Stomach (tissue), 9 donors: ENCODE data around the gene CSH1. TPM values are rescaled to one million over a fixed set of nuclear protein-coding genes. Genes with fewer than 3 reads are reported as not detected.
"Not testable (repeated sequence)": the region's sequence is repeated elsewhere in the genome, so short reads cannot be mapped to it uniquely, and the experiment has no call there.

Experiments used
- DNase-seq, 2 donors: peaks; one replicate each; pipeline versions ENCODE4 v3.0.0 to v3.0.0-alpha.2; 2013 to 2019
- H3K27ac ChIP-seq, 5 donors: fragments of 200-600 bp in 4 of 5; sonication (generic) in 4 of 5; one replicate each; pipeline ENCODE4 v1.5.1; 2013 to 2019; ENCODE audit warnings: mild to moderate bottlenecking in 1 of 5, moderate library complexity in 1 of 5
- H3K27me3 ChIP-seq, 3 donors: fragments of 200-600 bp; sonication (generic); one replicate each; pipeline ENCODE4 v1.5.1; 2017 to 2019; ENCODE audit warnings: mixed run types in 1 of 3
- H3K36me3 ChIP-seq, 4 donors: fragments of 200-600 bp; sonication (generic); 1 replicate in 3 of 4; 2 replicates in 1 of 4; pipeline ENCODE4 v1.5.1; 2016 to 2019
- H3K4me1 ChIP-seq, 4 donors: fragments of 200-600 bp; sonication (generic); one replicate each; pipeline ENCODE4 v1.5.1; 2016 to 2019
- H3K4me3 ChIP-seq, 4 donors: fragments of 200-600 bp; sonication (generic) in 3 of 4; one replicate each; pipeline ENCODE4 v1.5.1; 2016 to 2019; ENCODE audit warnings: mild to moderate bottlenecking in 1 of 4
- H3K9me3 ChIP-seq, 4 donors: fragments of 200-600 bp; sonication (generic); one replicate each; pipeline ENCODE4 v1.5.1; 2016 to 2019
- EP300 ChIP-seq: sonication (generic); formaldehyde crosslinking; IDR thresholded peaks from one replicate; pipeline ENCODE4 v1.6.1; 2017; ENCODE audit warnings: antibody characterized with exemption
- POLR2A ChIP-seq, 4 donors: fragments of 450-650 bp; IDR thresholded peaks; one replicate each; pipeline ENCODE4 v1.6.1; 2016; ENCODE audit warnings: antibody characterized with exemption in 4 of 4, control low read depth in 2 of 4, mild to moderate bottlenecking in 1 of 4, moderate library complexity in 1 of 4
- POLR2AphosphoS5 ChIP-seq, 3 donors: sonication (generic); formaldehyde crosslinking; IDR thresholded peaks; one replicate each; pipeline ENCODE4 v1.6.1; 2016; ENCODE audit warnings: antibody characterized with exemption in 3 of 3
- WGBS, 5 donors: extraction: QIAGEN DNeasy Blood & Tissue Kit in 3 of 5; methylation state at CpG; one replicate each; pipeline versions ENCODE4 v1.1.5 to v1.1.7; 2013 to 2018; 5-methylcytosine and 5-hydroxymethylcytosine counted together
- intact Hi-C: fragments of 100-400 bp; cut with DNase I; formaldehyde crosslinking; loops from one replicate; pipeline ENCODE4 v1.15.1; 2023; ENCODE audit warnings: low total_unique reads
- polyA plus RNA-seq, 3 donors: library from polyadenylated mRNA; stranded (reverse); fragments of 200-250 nt; gene quantifications; one replicate each; pipeline ENCODE4 v1.2.3, GENCODE V29; 2013
- total RNA-seq, 5 donors: library from RNA; depleted of rRNA; stranded (reverse); fragments of >200 nt; gene quantifications; one replicate each; pipeline versions ENCODE4 v1.1.0 to v1.2.3, GENCODE V29; 2014 to 2016
- TF ChIP-seq, protein P1 (sequence below), 7 experiments: fragments of 450-650 bp in 4 of 7; fragments of 200-600 bp in 3 of 7; sonication (generic) in 3 of 7; IDR thresholded peaks; one replicate each; pipeline ENCODE4 v1.5.1; 2016 to 2019; ENCODE audit warnings: antibody characterized with exemption in 7 of 7, control low read depth in 2 of 7, mild to moderate bottlenecking in 1 of 7
- donor health status: healthy with polysubstance abuse.
- donor health status: Bipolar disorder and iron deficiency.
- donor health status: healthy.

CSH1 gene
- total and polyA plus RNA-seq, 8 donors, result not detected

GRCh38 chr17:63869491-63870291 is 26.7 kb downstream of the CSH1 start:
- intact Hi-C loops, H3K4me3 ChIP-seq, H3K9me3 ChIP-seq, H3K27me3 ChIP-seq, H3K36me3 ChIP-seq, DNase-seq, H3K27ac ChIP-seq, H3K4me1 ChIP-seq: not testable (repeated sequence)
- WGBS, 5 donors, result 51 to 65% (median 59%) methylated on average over 9 of the region's 9 CpGs

GRCh38 chr17:63866625-63867024 is 29.7 kb downstream of the CSH1 start:
- H3K27ac ChIP-seq, H3K9me3 ChIP-seq, DNase-seq, H3K4me1 ChIP-seq, H3K27me3 ChIP-seq, H3K36me3 ChIP-seq, intact Hi-C loops, H3K4me3 ChIP-seq: not testable (repeated sequence)
- 51 to 80% (median 75%) methylated on average over 5 to 7 of the region's 7 CpGs for WGBS, 5 donors

DNA sequence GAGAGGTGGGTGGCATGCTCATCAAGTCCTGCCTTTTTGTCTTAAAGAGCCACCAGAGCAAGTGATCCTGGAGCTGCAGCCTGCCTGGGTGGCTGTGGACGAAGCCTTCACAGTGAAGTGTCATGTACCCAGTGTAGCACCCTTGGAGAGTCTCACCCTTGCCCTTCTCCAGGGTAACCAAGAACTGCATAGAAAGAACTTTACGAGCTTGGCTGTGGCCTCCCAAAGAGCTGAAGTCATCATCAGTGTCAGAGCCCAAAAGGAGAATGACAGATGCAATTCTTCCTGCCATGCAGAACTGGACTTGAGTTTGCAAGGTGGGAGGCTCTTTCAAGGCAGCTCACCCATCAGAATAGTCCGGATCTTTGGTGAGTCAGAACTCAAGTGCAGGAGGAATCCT is 37.1 kb downstream of the CSH1 start:
- intact Hi-C loops, result no loop called here
- Histone ChIP-seq H3K36me3 (no peaks in the 10 kb centered on the region), H3K4me3 (no peak overlapping the region), H3K27ac (no peak overlapping the region), H3K27me3 (no peaks in the 10 kb centered on the region), H3K4me1 (no peaks in the 10 kb centered on the region), H3K9me3 (no peaks in the 10 kb centered on the region)
- DNase-seq, result no peak
- TF ChIP-seq POLR2A (IDR thresholded peaks at IDR 0.05) (no peak), EP300 (no peak), POLR2AphosphoS5 (IDR thresholded peaks at IDR 0.05) (no peak)
- TF ChIP-seq, protein P1, sequence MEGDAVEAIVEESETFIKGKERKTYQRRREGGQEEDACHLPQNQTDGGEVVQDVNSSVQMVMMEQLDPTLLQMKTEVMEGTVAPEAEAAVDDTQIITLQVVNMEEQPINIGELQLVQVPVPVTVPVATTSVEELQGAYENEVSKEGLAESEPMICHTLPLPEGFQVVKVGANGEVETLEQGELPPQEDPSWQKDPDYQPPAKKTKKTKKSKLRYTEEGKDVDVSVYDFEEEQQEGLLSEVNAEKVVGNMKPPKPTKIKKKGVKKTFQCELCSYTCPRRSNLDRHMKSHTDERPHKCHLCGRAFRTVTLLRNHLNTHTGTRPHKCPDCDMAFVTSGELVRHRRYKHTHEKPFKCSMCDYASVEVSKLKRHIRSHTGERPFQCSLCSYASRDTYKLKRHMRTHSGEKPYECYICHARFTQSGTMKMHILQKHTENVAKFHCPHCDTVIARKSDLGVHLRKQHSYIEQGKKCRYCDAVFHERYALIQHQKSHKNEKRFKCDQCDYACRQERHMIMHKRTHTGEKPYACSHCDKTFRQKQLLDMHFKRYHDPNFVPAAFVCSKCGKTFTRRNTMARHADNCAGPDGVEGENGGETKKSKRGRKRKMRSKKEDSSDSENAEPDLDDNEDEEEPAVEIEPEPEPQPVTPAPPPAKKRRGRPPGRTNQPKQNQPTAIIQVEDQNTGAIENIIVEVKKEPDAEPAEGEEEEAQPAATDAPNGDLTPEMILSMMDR (IDR thresholded peaks at IDR 0.05), result no peak
- 48 to 88% (median 75%) methylated on average over 2 to 3 of the region's 3 CpGs for WGBS, 5 donors

DNA sequence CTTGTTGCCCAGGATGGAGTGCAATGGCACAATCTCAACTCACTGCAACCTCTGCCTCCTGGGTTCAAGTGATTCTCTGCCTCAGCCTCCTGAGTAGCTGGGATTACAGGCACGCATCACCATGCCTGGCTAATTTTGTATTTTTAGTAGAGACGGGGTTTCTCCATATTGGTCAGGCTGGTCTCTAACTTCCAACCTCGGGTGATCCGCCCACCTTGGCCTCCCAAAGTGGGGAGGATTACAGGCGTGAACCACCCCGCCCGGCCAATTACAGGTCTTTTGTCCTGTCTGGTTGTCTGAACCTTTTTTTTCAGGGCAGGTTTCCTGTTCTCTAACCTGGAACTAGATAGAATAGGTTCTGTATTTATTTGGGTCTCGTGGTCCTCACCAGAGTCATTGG is 39.9 kb downstream of the CSH1 start:
- H3K4me1 ChIP-seq, H3K27me3 ChIP-seq, H3K27ac ChIP-seq, H3K9me3 ChIP-seq, H3K36me3 ChIP-seq, H3K4me3 ChIP-seq, DNase-seq, intact Hi-C loops: not testable (repeated sequence)
- 85 to 92% (median 90%) methylated on average over 8 of the region's 8 CpGs for WGBS, 5 donors

DNA sequence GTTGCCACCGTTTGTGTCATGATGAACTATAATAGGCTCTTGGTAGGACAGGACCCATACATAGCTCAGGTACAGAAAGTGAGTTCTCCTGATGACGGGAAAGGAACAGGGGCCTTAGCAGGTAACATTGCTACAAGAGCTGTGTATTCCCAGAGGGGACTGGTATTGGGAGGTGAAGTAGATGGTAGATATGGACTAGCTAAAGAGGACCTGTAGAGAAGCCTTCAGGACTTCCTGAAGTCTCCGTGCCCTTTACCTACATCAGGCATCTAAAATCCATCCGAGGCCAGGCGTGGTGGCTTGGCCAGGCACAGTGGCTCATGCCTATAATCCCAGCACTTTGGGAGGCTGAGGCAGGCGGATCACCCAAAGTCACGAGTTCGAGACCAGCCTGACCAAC is 41.2 kb downstream of the CSH1 start:
- DNase-seq, result no peak
- WGBS, 5 donors, result 88 to 91% (median 90%) methylated on average over 8 of the region's 8 CpGs
- Histone ChIP-seq H3K36me3 (no peaks in the 10 kb centered on the region), H3K4me1 (no peaks in the 10 kb centered on the region), H3K9me3 (no peaks in the 10 kb centered on the region), H3K27ac (no peak overlapping the region), H3K4me3 (no peak overlapping the region), H3K27me3 (no peaks in the 10 kb centered on the region)
- intact Hi-C loops, result no loop called here
- TF ChIP-seq POLR2A (IDR thresholded peaks at IDR 0.05) (no peak), EP300 (no peak), POLR2AphosphoS5 (IDR thresholded peaks at IDR 0.05) (no peak)
- TF ChIP-seq, protein P1 (IDR thresholded peaks at IDR 0.05), result no peak

GRCh38 chr17:63854709-63855108 is 41.7 kb downstream of the CSH1 start:
- no peak for DNase-seq
- H3K4me3 ChIP-seq, result no peak overlapping the region
- no peaks in the 10 kb centered on the region for H3K36me3 ChIP-seq
- H3K27me3 ChIP-seq, result no peaks in the 10 kb centered on the region
- no peaks in the 10 kb centered on the region for H3K4me1 ChIP-seq
- intact Hi-C loops, result no loop called here
- no peaks in the 10 kb centered on the region for H3K9me3 ChIP-seq
- 71 to 79% (median 79%) methylated on average over 5 of the region's 5 CpGs for WGBS, 5 donors
- TF ChIP-seq POLR2AphosphoS5 (IDR thresholded peaks at IDR 0.05), result no peak
- TF ChIP-seq POLR2A (IDR thresholded peaks at IDR 0.05), result no peak
- no peak for TF ChIP-seq EP300
- TF ChIP-seq, protein P1 (IDR thresholded peaks at IDR 0.05), result no peak
- H3K27ac ChIP-seq, result no peak overlapping the region
